Testis (tissue), 2 donors: ENCODE measurements around the gene ANKRD12.

Experiments used
- CTCF ChIP-seq, 3 experiments: fragments of 450-650 bp in 2 of 3; fragments of 200-600 bp in 1 of 3; sonication (generic) in 1 of 3; IDR thresholded peaks; one replicate each; pipeline ENCODE4 v1.5.1; 2016 to 2019; ENCODE audit warnings: antibody characterized with exemption in 3 of 3, mild to moderate bottlenecking in 2 of 3, moderate library complexity in 1 of 3
- POLR2A ChIP-seq: fragments of 450-650 bp; IDR thresholded peaks from one replicate; pipeline ENCODE4 v1.6.1; 2017; ENCODE audit warnings: antibody characterized with exemption, mild to moderate bottlenecking, moderate library complexity

- TF ChIP-seq CTCF (IDR thresholded peaks at IDR 0.05) = no peak
- TF ChIP-seq POLR2A = no peak
These were observed 37.7 kb downstream of the ANKRD12 start for GRCh38 chr18:9174302-9174701.
